CD1c-positive myeloid dendritic cell (primary cell): ENCODE measurements around the gene LMX1A.

Experiments used
- DNase-seq: peaks from one replicate; pipeline ENCODE4 v3.0.0-alpha.2; 2016; ENCODE audit errors: extremely low spot score

The LMX1A gene

DNA sequence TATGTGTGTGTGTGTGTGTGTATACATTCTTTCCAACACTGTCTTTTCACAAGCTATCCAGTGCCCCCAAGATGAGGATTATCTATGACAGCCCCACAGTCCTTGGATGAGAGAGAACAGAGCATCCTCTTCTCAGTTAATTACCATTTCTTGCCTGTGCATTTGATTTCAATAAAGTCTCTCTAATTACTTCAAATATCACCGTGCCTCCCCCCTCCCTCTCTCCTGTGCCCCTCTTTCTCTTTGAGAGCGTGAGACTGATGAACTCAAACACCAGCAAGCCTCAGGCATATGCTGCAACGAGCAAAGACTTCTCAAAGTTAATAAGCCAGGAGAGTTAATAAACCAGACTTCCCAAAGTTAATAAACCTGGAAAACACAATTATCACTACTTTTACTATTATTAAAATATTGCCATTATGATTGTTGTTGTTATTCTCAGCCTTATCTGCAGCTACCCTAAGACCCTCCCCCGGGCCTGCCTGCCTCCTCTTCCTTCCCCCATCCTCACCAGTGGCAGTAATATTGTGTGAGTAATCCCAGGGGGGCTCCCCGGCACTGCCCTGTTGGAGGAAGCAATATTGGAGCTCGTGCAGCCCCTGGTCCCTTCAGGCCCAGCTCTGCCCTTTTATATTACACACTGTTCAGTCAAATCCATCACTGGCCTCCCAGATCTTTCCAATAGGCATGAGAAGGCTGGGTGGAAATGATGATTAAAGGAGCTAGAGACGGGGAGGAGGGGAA is 30.9 kb downstream of the LMX1A start:
- DNase-seq, result no peak

DNA sequence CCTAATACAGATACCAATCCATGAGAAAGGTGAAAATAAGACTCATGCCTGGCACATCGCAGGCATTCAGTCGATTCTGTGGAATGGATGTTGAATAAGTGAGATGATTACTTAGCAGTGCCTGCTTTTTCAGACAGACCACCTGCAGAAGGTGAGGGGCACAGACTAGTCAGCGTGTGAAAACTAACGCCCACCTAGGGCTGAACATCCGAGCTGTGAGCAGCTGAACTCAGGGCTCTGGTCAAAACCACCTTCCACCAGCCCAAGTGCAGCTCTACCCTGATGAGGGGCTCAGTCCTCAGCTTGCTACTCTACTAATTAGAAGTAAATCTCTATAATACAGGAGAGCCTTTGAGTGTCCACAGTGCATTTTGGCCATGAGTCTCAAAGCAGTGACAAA is 32.5 kb downstream of the LMX1A start:
- no peak for DNase-seq

DNA sequence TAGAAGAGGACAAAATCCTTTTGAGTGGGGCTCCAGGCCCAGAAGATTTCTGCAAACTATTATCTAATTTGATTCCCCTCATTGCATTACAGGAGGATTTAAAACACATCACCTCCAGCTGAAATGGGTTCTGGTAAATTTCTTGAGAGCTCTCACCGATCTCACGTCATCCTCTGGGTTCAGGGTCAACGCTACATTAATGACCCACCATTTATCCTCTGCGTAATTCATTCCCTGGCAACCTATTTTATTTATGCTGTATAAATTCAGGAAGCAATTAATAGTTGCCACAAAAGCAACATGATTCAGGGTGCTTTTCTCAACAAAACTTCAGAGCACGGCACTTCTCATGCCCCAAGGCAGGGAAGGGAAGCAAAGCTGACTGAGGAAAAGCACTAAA is 38.9 kb downstream of the LMX1A start:
- no peak for DNase-seq

DNA sequence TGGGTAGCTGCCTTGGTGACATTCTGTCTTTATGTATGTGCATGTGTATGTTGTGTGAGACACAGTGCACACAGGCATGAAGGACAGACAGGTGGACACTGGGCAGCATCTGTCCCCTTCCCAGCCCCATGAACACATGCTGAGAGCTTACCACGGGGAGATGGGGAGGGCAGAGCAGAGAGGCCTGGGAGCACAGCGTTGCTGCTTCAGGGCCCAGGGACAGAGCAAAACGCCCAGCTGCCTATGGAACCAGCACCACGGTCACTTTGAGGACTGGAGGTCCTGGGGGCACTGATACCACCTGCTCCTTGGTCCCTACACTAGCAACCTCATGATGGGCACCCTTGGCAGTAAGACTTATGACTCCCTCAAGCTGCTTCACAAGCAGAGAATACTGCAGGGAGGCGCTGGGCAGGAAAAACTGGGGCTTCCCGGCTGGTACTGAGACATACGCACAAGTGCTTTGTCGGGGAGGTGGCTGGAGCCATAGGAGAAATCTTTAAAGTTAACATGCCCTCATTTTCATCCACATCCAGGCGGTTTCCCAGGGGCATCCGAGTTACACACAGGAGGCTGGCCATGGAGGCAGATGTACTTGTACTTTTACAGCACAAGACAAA is 40.3 kb downstream of the LMX1A start:
- DNase-seq, result no peak

DNA sequence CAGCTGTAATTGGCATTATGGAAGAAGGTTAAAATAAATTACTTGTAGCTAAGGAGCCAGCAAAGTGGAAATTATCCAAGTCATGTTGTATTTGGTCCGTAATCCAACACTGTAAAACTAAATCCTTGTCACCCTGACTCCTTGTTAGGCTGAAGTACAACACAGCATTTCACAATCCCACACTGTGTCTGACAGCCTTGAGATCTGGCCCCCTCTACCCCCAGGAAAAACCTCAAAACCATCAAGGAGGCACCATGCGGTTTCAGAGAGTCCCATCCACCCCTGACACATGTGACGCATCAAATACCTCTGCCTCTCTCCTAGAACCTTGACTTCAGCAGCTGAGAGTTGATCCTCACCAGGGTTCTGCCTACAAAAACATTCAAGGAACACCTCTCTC is 41.0 kb downstream of the LMX1A start:
- DNase-seq, result no peak

DNA sequence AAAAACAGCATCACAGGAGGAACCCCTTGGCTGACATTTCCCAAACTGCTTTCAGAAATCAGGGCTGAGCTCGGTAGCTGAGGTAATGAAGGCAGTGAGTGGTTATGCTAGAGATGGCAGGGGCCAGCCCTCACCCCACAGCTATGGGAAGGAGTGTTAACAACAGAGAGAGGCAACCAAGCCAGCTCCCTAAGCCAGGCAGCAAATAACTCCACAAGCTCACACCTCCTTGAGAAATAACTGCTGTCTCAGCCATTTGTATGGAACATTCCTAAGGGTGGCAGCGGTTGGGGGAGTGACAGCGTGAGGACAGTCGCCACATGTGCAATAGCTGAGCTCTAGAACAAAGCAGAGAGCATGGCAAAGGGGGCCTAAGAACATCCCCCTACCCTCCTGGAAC is 42.6 kb downstream of the LMX1A start:
- DNase-seq, result no peak

DNA sequence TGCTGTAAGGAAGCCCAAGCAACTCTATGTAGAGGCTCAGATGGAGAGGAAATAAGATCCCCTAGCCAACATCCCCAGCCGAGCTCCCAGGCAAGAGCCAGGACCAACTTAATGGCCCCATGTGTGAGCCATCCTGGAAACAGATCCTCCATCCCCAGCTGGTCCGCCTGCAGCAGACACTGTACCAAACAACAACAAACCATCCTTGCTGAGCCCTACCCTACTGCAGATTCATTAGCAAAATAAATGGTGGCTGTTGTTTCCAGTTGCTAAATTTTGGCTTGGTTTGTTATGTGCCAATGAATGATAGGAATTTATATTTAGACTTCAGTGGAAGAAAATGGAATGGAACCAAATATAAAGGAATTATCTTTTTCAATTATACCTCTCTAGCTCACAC is 43.9 kb downstream of the LMX1A start:
- no peak for DNase-seq

DNA sequence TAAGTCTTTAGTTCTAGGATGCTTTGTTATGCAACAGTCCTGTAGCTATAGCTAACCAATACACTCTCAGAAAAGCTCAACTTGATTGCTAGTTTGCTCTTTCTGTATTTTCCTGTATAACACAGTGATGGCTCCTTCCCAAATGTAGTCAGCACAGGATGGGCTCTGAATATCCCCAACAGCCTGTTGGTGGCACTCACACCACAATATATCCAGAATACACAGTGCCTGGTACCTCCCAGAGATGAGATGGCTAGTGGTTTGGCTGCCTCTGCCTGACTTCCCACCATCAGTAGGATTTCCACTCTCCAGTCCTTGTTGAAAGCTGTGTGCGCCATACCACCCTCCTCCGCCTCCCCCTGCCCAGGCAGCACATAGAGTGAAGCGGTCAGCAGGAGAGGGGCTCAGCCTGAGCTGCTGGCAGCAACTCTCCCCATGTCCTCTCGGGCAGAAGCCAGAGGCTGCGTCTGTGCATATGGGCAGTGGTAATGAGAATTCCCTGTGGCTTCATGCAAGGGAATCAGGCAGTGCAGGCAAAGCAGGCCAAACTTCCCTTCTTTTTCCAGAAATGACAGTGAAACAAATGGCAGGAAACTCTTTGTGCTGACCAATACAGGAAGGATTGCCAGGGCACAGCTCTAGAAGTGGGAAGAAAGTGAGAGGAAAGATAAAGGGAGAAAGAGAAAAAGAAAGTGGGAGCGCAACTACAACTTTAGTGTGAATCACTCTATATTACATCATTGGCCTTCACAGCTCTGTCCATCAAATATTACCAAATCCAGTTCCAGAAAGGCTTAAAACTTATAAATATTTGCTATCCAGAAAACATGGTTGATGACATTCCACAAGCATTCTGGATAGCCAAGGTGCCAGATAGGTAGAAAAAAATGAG is 49.7 kb downstream of the LMX1A start:
- no peak for DNase-seq

DNA sequence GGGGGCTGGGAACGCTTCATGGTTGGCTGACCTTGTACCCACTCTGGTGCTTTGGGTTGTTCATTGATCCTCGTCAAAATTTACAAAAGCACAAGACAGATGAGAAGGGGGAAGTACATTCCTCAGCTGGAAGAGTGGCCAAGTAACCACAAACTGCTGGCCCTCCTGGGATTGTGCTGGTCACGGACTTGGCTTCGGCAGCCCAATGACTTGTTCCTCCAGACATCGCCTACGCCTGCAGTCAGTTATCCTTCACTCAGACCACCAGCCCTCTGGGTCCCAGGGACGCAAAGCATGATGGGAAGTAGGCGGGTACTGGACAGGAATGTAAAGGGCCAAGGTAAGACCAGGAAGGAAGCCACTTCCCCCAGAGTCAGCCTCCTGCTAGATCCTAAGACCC is 53.1 kb downstream of the LMX1A start:
- no peak for DNase-seq

DNA sequence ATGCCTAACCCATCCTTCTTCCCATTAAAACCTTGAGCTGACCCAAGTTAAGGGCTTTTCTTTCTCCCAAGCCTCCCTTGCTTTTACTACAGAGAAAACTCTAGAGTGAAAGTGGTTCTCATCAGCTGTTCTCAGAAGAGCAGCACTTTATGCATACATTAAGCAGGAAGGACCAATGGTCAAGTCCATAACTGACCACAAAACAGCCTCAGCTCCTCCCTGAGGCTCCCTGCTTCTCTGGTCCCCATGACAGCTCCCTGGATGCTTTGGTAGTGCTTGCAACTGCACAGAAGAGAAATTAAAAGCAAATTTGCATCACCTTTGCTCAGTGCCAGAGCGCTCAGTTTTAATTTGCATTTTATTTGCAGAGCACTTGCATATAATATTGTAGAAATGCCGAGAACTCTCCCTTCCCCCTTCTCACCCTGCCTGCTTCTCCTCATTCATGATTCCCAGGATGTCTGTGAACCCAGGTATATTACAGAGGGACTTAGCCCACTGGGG is 56.1 kb downstream of the LMX1A start:
- DNase-seq, result no peak

DNA sequence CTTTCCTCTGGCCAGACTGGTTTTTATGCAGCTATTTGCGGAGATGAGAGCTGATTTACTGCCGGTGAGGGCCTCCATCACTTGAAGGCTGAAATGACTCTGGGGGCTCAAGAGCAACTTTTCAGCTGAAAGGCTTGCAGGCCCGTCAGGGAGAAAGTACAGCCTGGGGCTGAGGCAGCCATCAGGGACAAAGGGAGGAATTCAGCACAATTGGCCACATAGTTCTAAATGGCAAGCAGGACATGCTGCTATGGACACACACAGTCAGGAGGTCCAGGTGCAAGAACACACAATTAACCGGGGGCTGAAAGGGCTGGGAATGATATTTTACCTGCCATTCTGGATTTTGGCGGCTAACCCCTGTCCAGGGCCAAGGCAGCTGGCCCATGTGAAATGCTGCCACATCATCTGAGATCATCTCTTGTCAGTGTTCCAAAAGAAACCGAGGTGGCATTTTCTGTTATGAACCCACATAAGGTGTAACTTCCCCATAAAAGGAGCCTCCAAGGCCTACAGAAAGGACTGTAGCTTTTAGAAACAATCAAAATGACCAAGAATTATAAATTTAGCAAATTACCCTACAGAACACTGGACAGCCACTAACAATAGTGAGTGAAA is 58.2 kb downstream of the LMX1A start:
- DNase-seq, result no peak

DNA sequence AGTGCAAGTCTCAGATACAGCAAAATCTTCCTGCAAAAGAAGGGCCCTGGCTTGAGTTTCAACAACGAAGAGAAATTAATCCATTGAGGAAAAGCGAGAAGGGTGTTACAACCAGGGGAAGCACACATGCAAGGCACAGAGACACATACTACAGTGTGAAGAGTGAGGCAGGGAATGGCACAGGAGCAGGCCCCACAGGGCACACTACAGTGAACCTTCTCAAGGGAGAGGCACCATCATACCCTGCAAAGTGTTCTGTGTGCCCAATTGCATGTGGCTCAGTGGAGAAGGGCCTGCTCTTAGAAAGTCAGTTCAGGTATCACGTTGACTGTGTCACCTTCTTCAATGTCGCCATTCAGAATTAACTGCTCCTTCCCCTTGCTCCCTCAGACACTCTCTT is 60.3 kb downstream of the LMX1A start:
- no peak for DNase-seq

DNA sequence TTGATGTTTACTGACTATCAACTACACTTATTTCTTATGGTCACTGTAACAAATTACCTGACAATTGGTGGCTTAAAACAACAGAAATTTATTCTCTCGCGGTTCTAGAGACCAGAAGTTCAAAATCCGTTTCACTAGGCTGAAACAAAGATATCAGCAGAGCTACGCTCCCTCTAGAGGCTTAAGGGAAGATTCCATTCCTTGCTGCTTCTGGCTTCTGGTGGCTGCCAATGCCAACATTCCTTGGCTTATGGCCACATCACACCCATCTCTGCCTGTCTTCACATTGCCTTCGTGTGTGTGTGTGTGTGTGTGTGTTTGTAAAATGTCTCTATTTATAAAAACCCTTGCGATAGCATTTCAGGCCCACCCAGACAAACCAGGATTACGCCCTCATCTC is 66.4 kb downstream of the LMX1A start:
- no peak for DNase-seq

DNA sequence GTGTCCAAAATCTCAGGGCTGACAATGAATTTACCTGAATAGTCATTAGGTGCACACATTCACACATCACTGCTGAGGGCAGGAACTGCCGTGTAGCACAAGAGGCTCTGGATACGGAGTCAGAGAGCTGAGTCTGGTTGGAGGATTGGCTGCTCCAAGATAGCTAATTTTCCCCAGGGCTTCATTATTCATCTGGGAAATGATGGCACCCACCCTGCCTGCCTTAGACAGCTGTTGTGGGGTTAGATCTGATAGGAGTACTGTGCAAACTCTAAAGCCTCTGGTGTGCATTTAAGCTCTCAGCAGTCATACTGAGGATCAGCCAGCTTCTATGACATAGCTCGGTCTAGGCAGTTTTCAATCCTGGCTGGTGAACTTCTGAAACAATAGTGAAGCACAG is 67.0 kb downstream of the LMX1A start:
- DNase-seq, result no peak

DNA sequence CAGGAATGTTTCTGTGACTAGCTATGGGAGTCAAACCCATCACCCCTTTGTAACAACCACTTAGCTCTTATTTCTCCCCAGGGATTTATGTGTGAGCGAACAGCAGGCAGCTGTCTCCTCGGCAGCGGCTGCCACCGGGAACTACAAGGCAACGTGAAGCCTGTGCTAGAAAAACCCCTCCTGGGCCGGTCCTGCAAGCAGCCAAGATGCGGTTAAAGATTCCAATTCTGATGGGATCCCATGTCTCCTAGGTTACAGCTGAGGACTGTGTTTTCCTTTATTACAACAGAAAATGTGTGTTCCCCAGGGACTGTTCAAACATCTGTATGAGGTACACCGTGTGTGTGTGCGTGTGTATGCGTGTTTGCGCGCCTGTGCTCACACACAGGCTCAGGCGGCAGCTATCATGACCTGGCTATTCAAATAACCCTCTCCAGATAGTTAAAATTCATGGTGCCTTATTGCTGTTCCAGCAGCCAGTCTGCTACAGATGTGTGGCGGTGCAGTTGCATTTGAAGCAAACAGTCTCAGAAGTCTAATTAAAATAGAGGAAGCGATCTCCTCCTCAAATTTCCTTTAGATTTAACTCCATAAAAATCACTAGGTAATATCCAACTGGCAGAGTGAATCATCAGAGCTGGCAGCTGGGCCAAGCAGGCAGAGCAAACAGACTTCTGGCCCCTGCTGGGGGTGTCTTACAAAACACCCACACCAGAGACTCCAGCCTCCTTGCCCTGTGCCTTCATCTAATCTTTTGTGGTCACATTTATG is 68.0 kb downstream of the LMX1A start:
- no peak for DNase-seq

DNA sequence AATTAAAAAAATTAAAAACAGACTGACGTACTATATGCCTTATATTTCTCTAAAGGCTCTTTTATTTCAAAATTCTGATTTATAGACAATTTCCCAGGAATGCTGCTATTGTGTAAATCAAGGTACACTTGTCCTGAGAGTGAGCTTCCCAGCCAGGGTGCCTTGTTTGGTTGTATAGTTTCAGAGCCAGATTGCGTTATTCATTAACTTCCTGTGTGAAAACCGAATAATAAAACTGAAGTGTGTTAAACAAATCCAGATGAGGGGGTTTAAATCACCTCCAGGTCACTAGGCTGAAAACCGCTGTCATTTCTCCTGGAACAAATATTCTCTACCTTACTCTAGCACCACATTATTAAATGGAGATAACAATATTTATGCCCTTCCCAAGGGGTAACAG is 68.7 kb downstream of the LMX1A start:
- DNase-seq, result no peak

DNA sequence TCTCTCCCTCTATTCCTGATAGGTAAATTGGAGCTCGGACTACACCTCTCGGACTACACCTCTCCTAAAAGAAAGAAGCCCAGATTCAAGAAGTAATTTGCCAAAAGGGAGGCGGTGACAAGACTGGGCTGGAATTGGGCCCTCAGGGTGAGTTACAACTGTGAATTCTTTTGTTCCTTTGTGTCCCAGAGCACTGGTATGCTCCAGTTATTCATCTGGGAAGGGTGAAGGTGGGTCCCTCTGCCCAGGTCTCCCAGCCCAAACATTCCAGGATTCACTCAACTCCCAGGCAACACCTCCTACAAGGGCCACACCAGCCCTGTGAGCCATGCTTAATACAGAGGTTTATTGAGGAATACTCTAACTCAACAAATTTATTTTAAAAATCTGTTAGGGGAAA is 69.2 kb downstream of the LMX1A start:
- no peak for DNase-seq

DNA sequence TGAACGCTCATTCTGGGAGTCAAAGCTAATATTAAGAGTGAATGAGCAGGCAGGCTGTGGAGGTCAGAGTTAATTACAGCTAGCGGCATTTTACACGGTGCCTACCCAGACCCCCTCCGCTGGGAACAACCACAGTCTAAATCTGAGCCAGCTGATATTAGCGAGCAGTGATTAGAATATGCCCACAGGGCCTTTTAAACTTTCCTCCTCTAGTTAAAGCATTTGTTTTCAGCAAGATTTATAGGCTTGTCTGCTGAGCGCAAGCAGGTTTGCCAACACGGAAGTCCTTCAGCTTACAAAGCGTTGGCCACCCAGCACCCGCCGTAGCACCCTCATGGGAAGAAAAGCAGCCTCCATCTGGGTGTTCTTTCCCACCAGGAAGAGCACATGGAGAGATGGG is 72.1 kb downstream of the LMX1A start:
- DNase-seq, result no peak

DNA sequence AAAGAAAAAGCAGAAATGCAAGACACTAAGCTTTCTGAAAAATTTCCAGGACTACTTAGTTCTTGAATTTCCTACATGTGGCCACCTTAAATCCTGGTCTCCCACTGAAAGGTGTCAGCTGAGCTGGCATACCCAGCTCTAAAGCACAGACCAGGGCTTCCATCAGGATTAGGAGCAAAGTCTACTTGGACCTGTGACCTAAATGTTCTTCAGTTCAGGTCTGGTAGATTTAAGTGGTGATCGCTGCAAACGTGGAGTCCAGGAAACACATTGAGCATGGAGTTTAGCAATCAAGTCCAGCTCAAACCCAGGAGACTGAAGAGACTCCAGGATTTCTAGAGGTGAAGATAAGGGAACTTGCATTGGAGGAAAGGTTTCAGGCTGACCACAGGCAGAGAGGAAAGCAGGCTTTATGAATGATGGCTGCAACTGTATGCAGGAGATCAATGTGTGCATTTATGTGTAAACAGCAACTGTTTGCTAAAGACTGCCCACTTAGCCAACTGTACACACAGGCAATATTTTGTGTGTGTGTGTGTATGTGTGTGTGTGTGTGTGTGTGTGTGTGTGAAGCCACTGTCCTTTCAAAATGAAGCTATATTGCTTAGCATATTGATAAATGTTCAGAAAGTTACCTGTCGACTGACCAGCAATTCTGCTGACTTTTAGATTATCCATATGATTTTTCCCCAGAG is 75.2 kb downstream of the LMX1A start:
- no peak for DNase-seq

DNA sequence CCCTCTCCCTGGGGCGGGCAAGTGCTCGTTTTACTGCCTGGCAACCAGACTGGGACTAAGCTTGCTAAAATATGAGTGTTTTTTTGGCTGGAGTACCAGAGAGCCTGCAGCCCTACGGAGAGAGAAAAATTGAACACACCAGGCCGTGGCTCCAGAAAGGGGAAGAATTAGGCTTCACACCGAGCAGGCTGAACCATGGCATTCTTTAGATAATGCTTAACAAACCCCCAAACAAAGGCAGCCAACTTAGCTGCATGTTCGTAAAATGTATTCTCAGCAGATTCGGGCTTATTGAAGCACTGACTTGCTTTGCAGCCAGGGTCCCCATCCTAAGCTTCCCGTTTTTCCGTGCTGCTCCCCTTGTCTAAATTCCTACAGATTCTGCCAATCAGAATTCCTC is 76.6 kb downstream of the LMX1A start:
- DNase-seq, result no peak

DNA sequence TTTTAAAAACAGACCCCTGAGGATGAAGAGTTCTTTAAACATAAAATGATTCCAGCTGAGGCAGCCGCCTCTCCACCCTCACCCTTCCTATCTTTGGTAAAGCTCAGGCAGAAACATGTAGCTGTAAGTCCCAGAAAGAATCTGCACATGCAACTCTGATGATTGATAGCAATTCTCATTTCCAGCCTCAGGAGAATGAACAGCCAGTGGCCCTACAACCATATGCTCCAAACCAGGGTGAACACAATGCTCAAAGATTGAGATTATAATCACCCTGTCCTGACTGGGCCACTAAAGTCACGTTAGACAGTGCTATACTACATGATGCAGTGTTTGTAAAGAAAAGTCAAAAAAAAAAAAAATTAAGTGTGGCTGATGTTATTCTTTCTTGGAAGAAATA is 80.2 kb downstream of the LMX1A start:
- DNase-seq, result no peak
